Raji (cell line): ENCODE results near the gene MYBL2.
A peak's percentile ranks its signal among the peaks of the same experiment; 100 is the strongest.

Experiments
- POLR2A ChIP-seq: IDR thresholded peaks from 2 replicates; pipeline ENCODE4 v1.6.1; 2011; ENCODE audit warnings: low read depth, low read length, control low read depth; ENCODE audit not compliant: insufficient read depth

Gene MYBL2

DNA sequence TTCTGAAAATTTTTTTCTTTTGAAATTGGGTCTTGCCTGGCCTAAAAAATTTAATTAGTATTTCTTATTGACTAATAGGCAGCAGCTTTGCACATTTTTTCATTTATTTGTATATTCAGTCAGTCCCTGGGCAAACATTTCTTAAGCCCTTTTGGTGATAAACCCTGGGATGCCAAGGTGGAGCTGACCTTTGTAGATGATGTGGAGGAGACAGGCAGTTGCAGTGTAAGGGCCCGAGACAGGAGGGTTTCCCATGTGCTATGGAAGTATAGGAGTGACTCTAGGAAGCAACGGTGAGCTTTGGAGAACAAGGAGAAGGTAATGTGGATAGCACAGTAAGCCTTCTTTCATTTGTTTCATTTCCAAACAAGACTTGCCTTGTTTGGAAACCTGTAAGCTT, 3.5 kb downstream of the MYBL2 start:
- no peak for TF ChIP-seq POLR2A

GRCh38 chr20:43676368-43676767, 9.5 kb downstream of the MYBL2 start:
- no peak for TF ChIP-seq POLR2A

DNA sequence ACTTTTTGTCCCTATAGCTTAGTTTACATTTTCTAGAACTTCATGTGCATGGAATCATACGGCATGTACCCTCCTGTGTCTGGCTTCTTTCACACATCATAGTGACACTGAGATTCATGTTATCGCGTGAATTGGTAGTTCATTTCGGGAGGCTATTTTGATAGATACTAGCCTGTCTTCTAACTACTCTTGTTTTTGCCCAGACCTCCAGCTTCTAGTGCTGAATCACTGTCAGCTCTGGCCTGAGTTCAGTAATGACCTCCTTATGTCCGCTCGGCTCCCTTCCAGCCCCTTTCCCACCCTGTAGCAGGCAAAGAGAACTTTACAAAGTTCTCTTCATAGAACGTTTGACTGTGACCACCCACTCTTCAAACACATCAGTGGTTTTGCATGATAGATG, 14.1 kb downstream of the MYBL2 start:
- no peak for TF ChIP-seq POLR2A

- TF ChIP-seq POLR2A, result no peak
Measured at GRCh38 chr20:43681468-43681942, 14.6 kb downstream of the MYBL2 start.

DNA sequence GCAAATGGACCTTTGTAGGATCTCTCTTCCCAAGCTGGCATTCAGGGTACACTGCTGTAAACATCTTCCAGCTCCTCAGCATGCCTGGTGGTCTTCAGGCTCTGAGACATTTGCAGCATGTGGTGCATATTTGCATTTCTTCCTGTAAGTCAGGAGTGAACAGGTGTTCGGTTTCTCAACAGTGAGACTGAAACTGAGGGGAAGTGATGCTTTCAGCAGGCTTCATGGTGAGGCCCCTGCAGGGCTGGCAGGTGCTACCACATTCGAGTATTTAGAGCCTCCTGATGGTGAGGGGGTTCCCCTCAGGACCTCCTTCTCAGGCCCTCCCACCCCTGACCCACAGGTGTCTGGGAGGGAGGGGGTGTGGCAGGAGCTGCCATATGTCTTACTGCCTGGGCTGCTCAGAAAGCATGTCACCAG, 15.1 kb downstream of the MYBL2 start:
- TF ChIP-seq POLR2A, result peak; percentile 53; the same call in 1 of the 2 replicates

GRCh38 chr20:43682446-43682845, 15.5 kb downstream of the MYBL2 start:
- no peak for TF ChIP-seq POLR2A

- no peak for TF ChIP-seq POLR2A
Measured at GRCh38 chr20:43686820-43687219, 19.9 kb downstream of the MYBL2 start.

GRCh38 chr20:43689165-43689564, 22.3 kb downstream of the MYBL2 start:
- TF ChIP-seq POLR2A, result no peak

GRCh38 chr20:43690943-43691598, 24.2 kb downstream of the MYBL2 start:
- no peak for TF ChIP-seq POLR2A

- no peak for TF ChIP-seq POLR2A
Measured at GRCh38 chr20:43691928-43692524, 25.1 kb downstream of the MYBL2 start.

DNA sequence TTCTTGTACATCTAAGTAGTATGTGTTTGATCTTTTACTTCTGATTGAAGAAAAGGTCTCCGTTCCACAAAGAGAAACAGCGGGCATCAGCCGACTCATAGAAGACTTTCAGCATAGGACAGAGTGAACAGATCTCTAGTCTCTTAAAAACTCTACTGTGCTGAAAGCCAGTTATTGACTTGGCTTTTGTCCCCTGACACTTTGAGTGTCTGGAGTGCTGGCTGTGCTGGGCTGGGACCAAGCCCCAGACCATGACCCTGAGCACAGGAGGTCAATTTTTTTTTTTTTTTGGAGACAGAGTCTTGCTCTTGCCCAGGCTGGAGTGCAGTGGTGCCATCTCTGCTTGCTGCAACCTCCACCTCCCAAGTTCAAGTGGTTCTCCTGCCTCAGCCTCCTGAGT, 27.8 kb downstream of the MYBL2 start:
- no peak for TF ChIP-seq POLR2A

DNA sequence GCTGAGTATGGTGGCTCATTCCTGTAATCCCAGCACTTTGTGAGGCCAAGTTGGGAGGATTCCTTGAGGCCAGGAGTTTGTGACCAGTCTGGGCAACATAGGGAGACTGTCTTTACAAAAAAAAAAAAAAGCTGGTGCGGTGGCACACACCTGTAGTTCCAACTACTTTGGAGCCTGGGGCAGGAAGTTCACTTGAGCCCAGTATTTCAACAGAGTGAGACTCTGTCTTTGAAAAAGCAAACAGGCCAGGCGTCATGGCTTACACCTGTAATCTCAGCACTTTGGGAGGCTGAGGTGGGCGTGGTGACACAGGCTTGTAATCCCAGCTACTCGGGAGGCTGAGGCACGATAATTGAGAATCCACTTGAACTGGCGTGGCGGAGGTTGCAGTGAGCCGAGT, 28.7 kb downstream of the MYBL2 start:
- TF ChIP-seq POLR2A, result no peak

GRCh38 chr20:43699941-43700565, 33.1 kb downstream of the MYBL2 start:
- no peak for TF ChIP-seq POLR2A

- no peak for TF ChIP-seq POLR2A
Measured at GRCh38 chr20:43700627-43701026, 33.7 kb downstream of the MYBL2 start.

DNA sequence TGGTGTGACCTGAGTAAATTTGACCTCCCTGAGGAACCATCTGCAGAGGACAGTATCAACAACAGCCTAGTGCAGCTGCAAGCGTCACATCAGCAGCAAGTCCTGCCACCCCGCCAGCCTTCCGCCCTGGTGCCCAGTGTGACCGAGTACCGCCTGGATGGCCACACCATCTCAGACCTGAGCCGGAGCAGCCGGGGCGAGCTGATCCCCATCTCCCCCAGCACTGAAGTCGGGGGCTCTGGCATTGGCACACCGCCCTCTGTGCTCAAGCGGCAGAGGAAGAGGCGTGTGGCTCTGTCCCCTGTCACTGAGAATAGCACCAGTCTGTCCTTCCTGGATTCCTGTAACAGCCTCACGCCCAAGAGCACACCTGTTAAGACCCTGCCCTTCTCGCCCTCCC, 35.6 kb downstream of the MYBL2 start:
- no peak for TF ChIP-seq POLR2A

DNA sequence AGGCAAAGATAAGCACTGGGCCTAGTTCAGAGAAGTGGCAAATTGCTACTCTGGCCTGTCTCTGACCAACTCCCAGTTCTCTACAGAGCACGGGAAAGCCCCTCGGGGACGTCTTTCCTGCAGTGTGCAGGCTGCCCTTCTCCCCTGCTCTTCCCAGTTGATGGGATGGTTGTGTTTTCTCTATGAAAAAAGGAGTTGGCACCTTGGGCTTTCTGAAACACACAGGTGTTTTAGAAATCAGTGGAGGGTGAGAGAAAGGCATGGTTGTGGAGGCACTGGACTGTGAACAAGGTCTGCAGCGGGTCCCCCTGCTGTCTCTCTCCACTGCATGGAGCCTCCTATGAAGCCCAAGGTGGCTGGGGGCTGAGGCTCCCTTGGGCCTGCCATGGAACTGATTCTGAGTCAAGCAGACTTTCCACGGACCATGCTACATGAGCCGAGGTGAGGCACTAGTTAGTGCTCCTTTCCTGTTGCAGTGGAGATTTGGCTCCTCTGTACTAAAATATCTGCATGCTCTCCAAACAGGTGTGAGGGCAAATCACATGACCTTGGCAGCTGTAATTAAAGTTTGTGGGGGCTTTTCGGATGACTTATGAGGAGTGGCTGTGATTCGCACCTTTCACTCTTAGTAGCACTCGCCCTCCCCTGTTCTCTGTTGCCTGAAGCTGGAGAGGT, 43.6 kb downstream of the MYBL2 start:
- no peak for TF ChIP-seq POLR2A
